ENCODE data around the gene MRFAP1. TPM values are rescaled to one million over a fixed set of nuclear protein-coding genes. Genes with fewer than 3 reads are reported as not detected.
A peak's percentile ranks its signal among the peaks of the same experiment; 100 is the strongest.
"Not testable (repeated sequence)": the region's sequence is repeated elsewhere in the genome, so short reads cannot be mapped to it uniquely, and the experiment has no call there.

The MRFAP1 gene
- total RNA-seq, 2 experiments from 2014 or later: 123 to 128 TPM

- peaks cover 25% of the 10 kb centered on the region for H3K36me3 Mint-ChIP-seq
- POLR2A ChIA-PET: interaction anchor here (1.0 to 5.6 kb wide), 10 partner anchors 10 to 105 kb away, joined by 3 to 199 read pairs (median 26); partner anchors contain the start of genes BLOC1S4, MRFAP1, MRFAP1L1 and S100P
- peak overlapping the region; percentile 94 for H3K4me3 Mint-ChIP-seq
Observed at GRCh38 chr4:6672541-6673190, 32.2 kb downstream of the MRFAP1 start.

GRCh38 chr4:6673191-6673659, 32.7 kb downstream of the MRFAP1 start:
- peak; percentile 63 for DNase-seq
- H3K27me3 Mint-ChIP-seq, H3K9me3 Mint-ChIP-seq: not testable (repeated sequence)
- POLR2A ChIA-PET: interaction anchor here (0.8 to 5.6 kb wide), 17 partner anchors 10 to 395 kb away, joined by 3 to 199 read pairs (median 7); partner anchors contain the start of genes BLOC1S4, GRPEL1, MRFAP1 and MRFAP1L1
- peak overlapping the region; percentile 94 for H3K4me3 Mint-ChIP-seq
- peaks cover 35% of the 10 kb centered on the region for H3K4me1 Mint-ChIP-seq
- peak overlapping the region; percentile 99 for H3K27ac Mint-ChIP-seq
- peaks cover 26% of the 10 kb centered on the region for H3K36me3 Mint-ChIP-seq
- ATAC-seq (ENCODE audit: low read depth): peak; percentile 9

More at GRCh38 chr4:6672541-6673190, 32.2 kb downstream of the MRFAP1 start:
- not testable (repeated sequence) for ATAC-seq (ENCODE audit: low read depth); H3K27me3 Mint-ChIP-seq; DNase-seq; H3K9me3 Mint-ChIP-seq
- Mint-ChIP-seq H3K27ac (peak overlapping the region; percentile 99), H3K4me1 (peaks cover 34% of the 10 kb centered on the region)

GRCh38 chr4:6673660-6674499, 33.4 kb downstream of the MRFAP1 start:
- POLR2A ChIA-PET: interaction anchor here (0.8 to 5.6 kb wide), 24 partner anchors 10 to 394 kb away, joined by 3 to 199 read pairs (median 7); partner anchors contain the start of genes BLOC1S4, GRPEL1, MRFAP1 and MRFAP1L1
- Mint-ChIP-seq H3K27ac (peak overlapping the region; percentile 99), H3K4me3 (peak overlapping the region; percentile 94), H3K9me3 (no peaks in the 10 kb centered on the region), H3K4me1 (peaks cover 40% of the 10 kb centered on the region), H3K27me3 (peaks cover 1% of the 10 kb centered on the region), H3K36me3 (peaks cover 32% of the 10 kb centered on the region)
- ATAC-seq (ENCODE audit: low read depth): peak; percentile 78
- DNase-seq: peak; percentile 95

DNA sequence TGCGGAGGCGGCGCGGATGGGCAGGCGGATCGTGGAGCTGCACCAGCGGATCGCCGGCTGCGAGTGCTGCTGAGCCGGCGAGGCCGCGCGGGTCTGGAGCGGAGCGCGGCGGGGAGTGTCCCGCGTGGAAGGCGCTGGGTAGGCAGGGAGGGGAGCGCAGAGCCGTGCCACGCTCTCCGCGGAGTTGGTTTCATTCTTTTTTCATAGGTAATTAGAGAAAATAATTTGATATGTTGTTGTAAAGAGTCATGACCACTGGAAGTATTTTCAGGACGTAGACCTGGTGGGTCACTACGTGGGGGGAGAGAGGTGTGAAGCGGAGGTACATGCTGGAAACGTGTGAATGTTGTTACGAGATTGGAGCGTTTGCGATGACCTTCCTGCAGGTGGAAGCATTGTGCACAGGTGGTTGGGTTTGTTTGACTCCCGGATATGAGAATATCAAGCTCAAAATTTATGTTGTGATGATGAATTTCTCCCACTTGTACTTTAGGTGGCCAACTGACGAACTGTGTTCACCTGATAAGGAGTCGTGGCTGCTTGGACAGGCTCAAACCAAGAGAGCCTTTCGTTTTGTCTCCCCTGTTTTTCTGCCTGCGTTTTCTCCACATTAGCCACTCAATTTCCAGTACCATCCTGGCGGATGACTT, 34.1 kb downstream of the MRFAP1 start:
- Mint-ChIP-seq H3K27ac (peak overlapping the region; percentile 99), H3K4me1 (peaks cover 43% of the 10 kb centered on the region), H3K27me3 (no peaks in the 10 kb centered on the region), H3K36me3 (peaks cover 37% of the 10 kb centered on the region), H3K4me3 (peak overlapping the region; percentile 94), H3K9me3 (no peaks in the 10 kb centered on the region)
- POLR2A ChIA-PET: interaction anchor here (0.9 to 5.6 kb wide), 20 partner anchors 9 to 393 kb away, joined by 3 to 199 read pairs (median 8); partner anchors contain the start of genes BLOC1S4, GRPEL1, MRFAP1 and MRFAP1L1
- ATAC-seq (ENCODE audit: low read depth): peak; percentile 28
- no peak for DNase-seq

DNA sequence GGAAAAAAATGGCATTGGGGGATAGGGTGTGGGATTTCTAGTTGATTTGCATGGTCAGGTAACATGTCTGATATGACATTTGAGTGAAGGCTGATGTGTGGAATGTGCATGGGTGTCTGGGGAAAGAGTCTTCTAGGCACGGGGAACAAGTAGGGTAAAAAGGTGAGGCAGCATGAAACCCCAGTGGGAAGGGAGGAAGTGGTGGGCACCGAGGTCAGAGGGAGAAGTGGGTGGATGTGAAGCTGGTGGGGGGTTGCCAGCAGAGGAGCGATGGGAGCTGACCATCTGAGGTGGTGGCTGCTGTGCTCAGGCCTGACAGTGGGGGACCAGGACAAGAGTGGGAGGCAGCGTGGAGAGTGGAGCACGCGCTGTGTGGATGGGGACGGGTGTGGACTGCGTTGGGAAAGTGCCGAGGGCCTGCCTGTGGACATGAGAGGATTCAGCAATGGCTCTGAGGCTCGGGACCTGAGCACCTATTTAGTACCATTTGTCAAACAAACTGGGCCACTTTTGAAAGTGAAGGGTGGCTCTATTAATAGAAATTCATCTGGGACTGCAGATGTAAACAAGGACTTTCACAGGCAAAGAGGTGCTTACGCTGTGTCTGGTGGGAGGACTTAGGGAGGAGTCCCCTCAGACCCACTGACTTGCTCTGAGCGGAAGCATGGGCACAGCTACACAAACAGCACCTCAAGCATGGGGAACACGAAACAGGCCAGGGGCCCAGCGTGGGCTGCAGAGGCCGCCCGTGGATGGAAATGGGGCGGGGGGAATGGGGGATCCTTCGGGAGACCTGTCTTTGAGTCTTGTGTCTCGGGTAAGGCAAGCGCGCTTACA, 36.5 kb downstream of the MRFAP1 start:
- H3K9me3 Mint-ChIP-seq: peaks cover 4% of the 10 kb centered on the region
- DNase-seq (no peak), ATAC-seq (ENCODE audit: low read depth) (no peak)
- no peaks in the 10 kb centered on the region for H3K27me3 Mint-ChIP-seq
- POLR2A ChIA-PET: interaction anchor here (0.6 to 5.6 kb wide), 4 partner anchors 15 to 167 kb away, joined by 3 to 199 read pairs (median 64); partner anchors contain the start of genes BLOC1S4, MRFAP1L1 and S100P
- H3K4me1 Mint-ChIP-seq: peaks cover 48% of the 10 kb centered on the region
- peaks cover 54% of the 10 kb centered on the region for H3K36me3 Mint-ChIP-seq
- peak overlapping the region; percentile 57 for H3K27ac Mint-ChIP-seq
- peak overlapping the region; percentile 94 for H3K4me3 Mint-ChIP-seq

- DNase-seq (no peak), ATAC-seq (ENCODE audit: low read depth) (no peak)
- no peak overlapping the region for H3K27ac Mint-ChIP-seq
- POLR2A ChIA-PET: interaction anchor here (0.5 to 1.9 kb wide), 5 partner anchors 10 to 285 kb away, joined by 3 to 10 read pairs (median 3); no protein-coding TSS in a partner anchor
- H3K36me3 Mint-ChIP-seq: peaks cover 48% of the 10 kb centered on the region
- H3K4me1 Mint-ChIP-seq: peaks cover 46% of the 10 kb centered on the region
- no peaks in the 10 kb centered on the region for H3K27me3 Mint-ChIP-seq
- no peak overlapping the region for H3K4me3 Mint-ChIP-seq
- H3K9me3 Mint-ChIP-seq: peaks cover 4% of the 10 kb centered on the region
Observed at GRCh38 chr4:6680372-6681034, 40.0 kb downstream of the MRFAP1 start.

DNA sequence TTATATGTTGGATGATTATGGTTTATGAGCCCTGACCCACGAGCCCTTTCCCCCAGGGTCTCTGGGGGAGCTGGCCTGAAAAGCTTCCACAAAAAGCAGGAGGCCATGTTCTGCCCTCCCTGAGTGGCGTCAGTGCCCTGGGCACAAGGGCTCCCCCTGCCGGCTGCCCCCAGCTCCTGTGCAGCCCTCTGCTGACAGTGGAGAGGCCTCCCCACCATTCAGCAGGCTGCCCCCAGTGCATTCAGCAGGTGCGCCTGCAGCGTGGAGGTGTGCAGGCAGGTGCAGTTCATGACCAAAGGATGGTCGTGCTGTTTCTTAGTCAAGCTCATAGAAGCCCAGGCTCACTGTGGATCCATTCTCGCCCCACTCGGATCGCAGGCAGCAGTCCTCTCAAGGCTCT, 40.7 kb downstream of the MRFAP1 start:
- Mint-ChIP-seq H3K4me3 (no peak overlapping the region), H3K27ac (no peak overlapping the region), H3K4me1 (peaks cover 43% of the 10 kb centered on the region), H3K27me3 (no peaks in the 10 kb centered on the region), H3K36me3 (peaks cover 48% of the 10 kb centered on the region), H3K9me3 (peaks cover 4% of the 10 kb centered on the region)
- no peak for DNase-seq
- POLR2A ChIA-PET: interaction anchor here (0.6 to 1.9 kb wide), 3 partner anchors 9 to 284 kb away, joined by 3 to 10 read pairs (median 3); no protein-coding TSS in a partner anchor
- peak; percentile 19 for ATAC-seq (ENCODE audit: low read depth)

- H3K36me3 Mint-ChIP-seq: peaks cover 39% of the 10 kb centered on the region
Observed at GRCh38 chr4:6682862-6683590, 42.5 kb downstream of the MRFAP1 start.

DNA sequence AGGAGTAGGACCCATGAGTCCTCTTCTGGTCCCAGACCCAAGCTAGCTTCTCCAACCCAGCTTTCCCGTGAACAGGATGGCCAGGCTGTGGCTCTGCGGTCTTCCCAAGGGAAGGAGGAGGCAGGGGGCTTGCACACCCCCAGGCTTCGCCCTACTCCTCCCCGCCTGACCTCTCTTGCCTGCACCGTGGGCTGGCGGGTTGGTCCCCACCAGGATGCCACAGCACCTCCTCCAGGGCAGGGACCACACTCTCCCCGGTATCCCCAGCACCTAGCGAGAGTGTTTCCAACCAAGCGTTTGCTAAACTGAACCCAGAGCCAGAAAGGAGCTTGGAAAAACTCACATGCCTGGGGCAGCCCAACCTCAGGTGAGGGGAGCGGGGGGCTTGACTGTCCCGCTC, 44.2 kb downstream of the MRFAP1 start:
- POLR2A ChIA-PET: interaction anchor here (2.3 kb wide), 1 partner anchor 11 kb away, joined by 13 read pairs; a partner anchor contains a TSS
- Mint-ChIP-seq H3K4me1 (peaks cover 42% of the 10 kb centered on the region), H3K27me3 (no peaks in the 10 kb centered on the region), H3K9me3 (peaks cover 4% of the 10 kb centered on the region), H3K27ac (no peak overlapping the region), H3K4me3 (no peak overlapping the region), H3K36me3 (peaks cover 33% of the 10 kb centered on the region)
- DNase-seq: no peak
- no peak for ATAC-seq (ENCODE audit: low read depth)

More at GRCh38 chr4:6682862-6683590, 42.5 kb downstream of the MRFAP1 start:
- Mint-ChIP-seq H3K9me3 (peaks cover 4% of the 10 kb centered on the region), H3K4me1 (peaks cover 36% of the 10 kb centered on the region), H3K27ac (no peak overlapping the region), H3K4me3 (no peak overlapping the region), H3K27me3 (no peaks in the 10 kb centered on the region)
- no peak for ATAC-seq (ENCODE audit: low read depth)
- POLR2A ChIA-PET: interaction anchor here (1.2 to 2.3 kb wide), 2 partner anchors 9 to 43 kb away, joined by 3 to 13 read pairs; partner anchors contain the start of gene MRFAP1
- no peak for DNase-seq

DNA sequence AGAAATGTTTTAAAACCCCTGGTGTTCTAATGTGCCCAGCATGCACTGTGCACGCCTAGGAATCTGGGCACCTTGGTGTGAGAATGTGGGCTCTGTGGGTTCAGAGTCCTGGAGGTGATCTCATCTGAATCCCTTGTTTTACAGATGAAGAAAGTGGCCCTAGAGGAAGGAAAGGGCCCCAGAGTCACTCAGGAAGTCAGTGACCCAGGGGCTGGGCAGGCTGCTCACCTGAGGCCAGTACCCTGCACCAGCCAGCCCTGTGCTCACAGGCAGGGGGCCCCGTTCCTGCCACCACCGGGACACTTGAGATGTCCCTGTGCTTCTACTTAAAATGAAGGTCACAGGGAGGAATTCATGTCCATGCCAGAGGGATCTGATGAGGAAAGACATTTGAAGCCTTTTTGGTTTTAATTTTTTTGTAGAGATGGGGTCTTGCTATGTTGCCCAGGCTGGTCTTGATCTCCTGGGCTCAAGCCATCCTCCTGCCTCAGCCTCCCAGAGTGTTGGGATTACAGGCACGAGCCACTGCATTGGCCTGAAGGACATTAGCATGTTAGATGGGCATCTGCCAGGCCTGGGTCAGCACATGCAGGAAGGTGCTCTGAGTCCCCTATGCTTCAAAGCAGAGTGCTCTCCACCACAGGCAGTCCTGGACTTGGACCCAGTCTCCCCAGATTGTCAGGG, 45.8 kb downstream of the MRFAP1 start:
- DNase-seq: no peak
- no peaks in the 10 kb centered on the region for H3K27me3 Mint-ChIP-seq
- H3K4me3 Mint-ChIP-seq: no peak overlapping the region
- H3K4me1 Mint-ChIP-seq: peaks cover 53% of the 10 kb centered on the region
- ATAC-seq (ENCODE audit: low read depth): no peak
- POLR2A ChIA-PET: interaction anchor here (0.6 to 10.6 kb wide), 5 partner anchors 10 to 213 kb away, joined by 3 to 199 read pairs (median 4); partner anchors contain the start of genes BLOC1S4 and MRFAP1L1
- H3K27ac Mint-ChIP-seq: no peak overlapping the region
- H3K36me3 Mint-ChIP-seq: peaks cover 18% of the 10 kb centered on the region
- H3K9me3 Mint-ChIP-seq: no peaks in the 10 kb centered on the region
